GM18505 (cell line): ENCODE results near the gene RAB18.

Experiments
- ATAC-seq: cut with Tn5 transposase; IDR thresholded peaks from one replicate; pipeline ENCODE4 v1.9.1; 2021; ENCODE audit not compliant: unreplicated experiment
- POLR2A ChIP-seq: IDR thresholded peaks from 4 replicates; pipeline ENCODE4 v1.6.1; 2011; ENCODE audit warnings: borderline replicate concordance; ENCODE audit not compliant: insufficient read depth, insufficient read length; ENCODE audit errors: extremely low read depth

The RAB18 gene

GRCh38 chr10:27526242-27526641 lies 22.1 kb downstream of the RAB18 start:
- TF ChIP-seq POLR2A, result no peak
- ATAC-seq, result no peak

GRCh38 chr10:27527666-27528295 lies 23.7 kb downstream of the RAB18 start:
- no peak for ATAC-seq
- no peak for TF ChIP-seq POLR2A

DNA sequence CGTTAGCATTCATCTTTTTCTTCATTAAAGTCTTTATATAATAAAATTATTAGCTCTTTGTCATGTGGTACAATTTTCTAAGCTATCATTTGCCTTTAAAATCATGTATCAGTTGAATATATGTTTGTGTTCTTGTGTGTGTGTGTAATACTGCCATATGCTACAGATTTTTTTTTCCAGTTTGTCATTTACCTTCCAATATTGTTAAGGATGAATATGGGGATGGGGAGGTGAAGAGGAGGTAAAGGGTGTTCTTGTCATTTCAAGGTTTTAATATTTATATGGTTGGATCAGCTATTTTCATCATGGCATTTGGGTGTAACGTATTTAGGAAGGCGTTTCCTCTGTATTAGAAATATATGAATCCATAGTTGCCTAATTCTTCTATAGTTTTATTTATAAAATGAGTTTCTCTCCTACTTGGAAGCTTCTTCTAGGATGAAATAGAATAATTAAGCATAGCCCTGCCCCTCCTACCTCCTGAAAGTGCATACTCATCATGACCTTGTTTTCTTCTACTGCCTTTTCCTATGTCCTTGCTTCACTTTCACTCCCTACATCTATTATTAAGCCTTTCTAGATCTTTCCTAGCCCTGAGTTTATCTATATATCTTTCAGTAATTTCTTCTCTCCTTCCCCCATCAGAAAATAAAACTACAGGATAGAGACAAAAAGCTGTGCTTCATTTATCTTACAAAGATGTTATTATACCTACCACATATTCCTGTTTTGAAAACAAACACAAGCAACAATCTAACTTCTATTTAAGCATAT lies 25.1 kb downstream of the RAB18 start:
- TF ChIP-seq POLR2A, result no peak
- ATAC-seq, result no peak

GRCh38 chr10:27530477-27530876 lies 26.4 kb downstream of the RAB18 start:
- no peak for ATAC-seq
- TF ChIP-seq POLR2A, result no peak

GRCh38 chr10:27531336-27531847 lies 27.3 kb downstream of the RAB18 start:
- no peak for ATAC-seq
- no peak for TF ChIP-seq POLR2A

- ATAC-seq, result no peak
- no peak for TF ChIP-seq POLR2A
Observed at GRCh38 chr10:27534161-27534700, 30.1 kb downstream of the RAB18 start.

DNA sequence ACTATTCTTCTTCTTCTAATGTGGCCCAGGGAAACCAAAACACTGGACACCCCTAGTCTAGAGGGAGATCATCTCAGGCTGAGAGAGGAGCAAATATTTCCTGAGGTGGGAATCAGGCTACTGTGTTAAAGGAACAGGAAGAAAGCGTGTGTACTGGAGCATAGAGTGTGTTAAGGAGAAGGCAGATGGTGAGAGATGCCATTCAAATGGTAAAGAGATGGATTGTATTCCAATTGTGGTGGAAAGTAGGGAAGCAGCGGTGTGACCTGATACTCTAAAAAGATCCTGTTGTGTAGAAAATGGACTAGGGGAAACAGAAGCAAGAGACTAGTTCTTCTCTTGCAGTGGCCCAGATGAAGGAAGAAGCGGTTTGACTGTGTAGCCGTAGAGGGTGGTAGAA lies 31.2 kb downstream of the RAB18 start:
- TF ChIP-seq POLR2A, result no peak
- no peak for ATAC-seq

DNA sequence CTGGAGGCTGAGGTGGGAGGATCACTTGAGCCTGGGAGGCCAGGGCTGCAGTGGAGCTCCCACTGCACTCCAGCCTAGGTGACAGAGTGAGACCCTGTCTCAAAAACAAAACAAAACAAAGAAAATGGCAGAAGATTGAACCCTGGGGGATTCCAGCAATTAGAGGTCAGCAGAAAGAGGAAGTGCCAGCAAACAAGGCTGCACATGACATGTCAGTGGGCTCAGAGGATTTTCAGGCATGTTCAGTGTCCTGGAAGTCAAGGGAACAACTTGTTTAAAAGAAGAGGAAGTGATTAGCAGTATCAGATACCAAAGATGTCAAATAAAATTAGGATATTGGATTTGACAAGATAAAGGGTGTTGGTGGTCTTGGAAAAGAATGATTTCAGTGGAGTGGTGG lies 32.3 kb downstream of the RAB18 start:
- no peak for ATAC-seq
- TF ChIP-seq POLR2A, result no peak

- no peak for TF ChIP-seq POLR2A
- no peak for ATAC-seq
Observed at GRCh38 chr10:27537166-27537565, 33.1 kb downstream of the RAB18 start.

DNA sequence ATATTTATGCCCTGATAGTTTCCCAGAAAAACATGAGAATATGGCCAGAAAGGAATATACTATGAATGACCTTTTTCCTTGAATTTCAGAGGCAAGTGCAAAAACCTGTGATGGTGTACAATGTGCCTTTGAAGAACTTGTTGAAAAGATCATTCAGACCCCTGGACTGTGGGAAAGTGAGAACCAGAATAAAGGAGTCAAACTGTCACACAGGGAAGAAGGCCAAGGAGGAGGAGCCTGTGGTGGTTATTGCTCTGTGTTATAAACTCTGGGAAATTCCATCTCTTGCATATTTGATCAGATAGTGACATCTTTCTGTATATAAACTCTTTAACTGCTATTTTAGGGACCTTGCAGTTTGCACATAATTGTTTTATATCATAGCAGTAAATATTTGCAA lies 33.7 kb downstream of the RAB18 start:
- TF ChIP-seq POLR2A, result no peak

GRCh38 chr10:27540672-27541071 lies 36.6 kb downstream of the RAB18 start:
- no peak for ATAC-seq
- no peak for TF ChIP-seq POLR2A

More for the DNA sequence above, 33.7 kb downstream of the RAB18 start:
- ATAC-seq, result no peak

- TF ChIP-seq POLR2A, result no peak
- no peak for ATAC-seq
Observed at GRCh38 chr10:27541796-27542729, 38.0 kb downstream of the RAB18 start.

DNA sequence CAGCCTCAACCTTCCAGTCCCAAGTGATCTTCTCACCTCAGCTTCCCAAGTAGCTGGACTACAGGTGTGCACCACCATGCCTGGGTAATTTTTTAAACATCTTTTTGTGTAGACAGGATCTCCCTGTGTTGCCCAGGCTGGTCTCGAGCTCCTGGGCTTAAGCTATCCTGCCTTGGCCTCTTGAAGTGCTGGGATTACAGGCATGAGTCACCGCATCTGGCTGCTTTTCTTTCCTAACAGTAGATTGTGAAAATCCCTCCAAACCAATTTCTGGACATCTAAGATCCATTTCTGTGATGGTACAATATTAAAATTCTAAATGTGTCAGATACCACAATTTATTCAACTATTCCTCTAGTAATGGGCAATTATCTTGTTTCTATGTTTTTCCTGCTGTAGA lies 38.7 kb downstream of the RAB18 start:
- TF ChIP-seq POLR2A, result no peak
- ATAC-seq, result no peak
